DND-41 (cell line): ENCODE results near the gene FCAR.

ENCODE experiments used
- ATAC-seq: fragments of 200-7000 bp; cut with Tn5 transposase; 3 replicates; pipeline ENCODE4 v1.9.1; 2021; ENCODE audit warnings: low read depth; ENCODE audit not compliant: insufficient read depth
- DNase-seq: peaks from one replicate; pipeline ENCODE4 v3.0.0-alpha.2; 2020
- H2AFZ ChIP-seq: 2 replicates; pipeline ENCODE4 v1.6.0; 2012; ENCODE audit warnings: low read depth, low read length
- H3K27ac ChIP-seq: 2 replicates; pipeline ENCODE4 v1.5.1; 2012; ENCODE audit warnings: low read length, inconsistent platforms
- H3K27me3 ChIP-seq: fragments of 200-600 bp; sonication (generic); 2 replicates; pipeline ENCODE4 v1.6.0; 2012; ENCODE audit warnings: low read length, mild to moderate bottlenecking, inconsistent platforms; ENCODE audit not compliant: insufficient read depth, poor library complexity
- H3K36me3 ChIP-seq: 2 replicates; pipeline ENCODE4 v1.5.1; 2012; ENCODE audit warnings: low read length, inconsistent platforms; ENCODE audit not compliant: insufficient read depth
- H3K4me1 ChIP-seq: 2 replicates; pipeline ENCODE4 v1.5.1; 2012; ENCODE audit warnings: mild to moderate bottlenecking, low read length; ENCODE audit not compliant: insufficient read depth
- H3K4me2 ChIP-seq: 2 replicates; pipeline ENCODE4 v1.6.0; 2012; ENCODE audit warnings: mild to moderate bottlenecking, moderate library complexity, low read length, inconsistent platforms; ENCODE audit not compliant: insufficient read depth
- H3K4me3 ChIP-seq, 2 experiments: fragments of 200-600 bp in 1 of 2; shearing (Covaris generic) in 1 of 2; 2 replicates each; pipeline ENCODE4 v1.5.1; 2012 to 2016; ENCODE audit warnings: inconsistent platforms in 2 of 2, low read length in 2 of 2, mild to moderate bottlenecking in 2 of 2, low read depth in 1 of 2, moderate library complexity in 1 of 2
- H3K79me2 ChIP-seq: 2 replicates; pipeline ENCODE4 v1.6.0; 2012; ENCODE audit warnings: low read length, inconsistent platforms; ENCODE audit not compliant: insufficient read depth
- H3K9ac ChIP-seq: 2 replicates; pipeline ENCODE4 v1.6.0; 2012; ENCODE audit warnings: low read depth, mild to moderate bottlenecking, inconsistent platforms, low read length, moderate library complexity
- H3K9me3 ChIP-seq: 2 replicates; pipeline ENCODE4 v1.5.1; 2012; ENCODE audit warnings: low read length, moderate library complexity, mild to moderate bottlenecking, inconsistent platforms; ENCODE audit not compliant: insufficient read depth, severe bottlenecking
- H4K20me1 ChIP-seq: 2 replicates; pipeline ENCODE4 v1.6.0; 2012; ENCODE audit warnings: low read length; ENCODE audit not compliant: insufficient read depth
- CTCF ChIP-seq: IDR thresholded peaks from 2 replicates; pipeline ENCODE4 v1.5.1; 2012; ENCODE audit warnings: borderline replicate concordance, low read length, moderate library complexity, mild to moderate bottlenecking; ENCODE audit not compliant: poor library complexity, severe bottlenecking; ENCODE audit errors: extremely low read depth
- EZH2 ChIP-seq: IDR thresholded peaks from 3 replicates; pipeline ENCODE4 v1.6.1; 2012; ENCODE audit warnings: borderline replicate concordance, low read depth, mild to moderate bottlenecking, moderate library complexity, low read length, inconsistent platforms; ENCODE audit not compliant: severe bottlenecking

The FCAR gene

GRCh38 chr19:54871696-54872095 is 2.3 kb upstream of the FCAR start:
- ATAC-seq: no peak

GRCh38 chr19:54875506-54875905 is 1.5 kb downstream of the FCAR start:
- Histone ChIP-seq H3K4me3 (no peak overlapping the region), H3K79me2 (no peaks in the 10 kb centered on the region), H3K4me2 (no peak overlapping the region), H3K36me3 (no peaks in the 10 kb centered on the region), H3K27me3 (no peaks in the 10 kb centered on the region), H4K20me1 (no peaks in the 10 kb centered on the region), H3K4me1 (no peaks in the 10 kb centered on the region), H3K27ac (no peak overlapping the region), H2AFZ (no peak overlapping the region), H3K9ac (no peak overlapping the region), H3K9me3 (no peaks in the 10 kb centered on the region)
- ATAC-seq (no peak), DNase-seq (no peak)
- TF ChIP-seq EZH2 (no peak), CTCF (no peak)

More at GRCh38 chr19:54871696-54872095, 2.3 kb upstream of the FCAR start:
- Histone ChIP-seq H3K79me2 (no peaks in the 10 kb centered on the region), H3K9ac (no peak overlapping the region), H3K9me3 (no peaks in the 10 kb centered on the region), H4K20me1 (no peaks in the 10 kb centered on the region), H3K27ac (no peak overlapping the region), H2AFZ (no peak overlapping the region), H3K36me3 (no peaks in the 10 kb centered on the region), H3K27me3 (no peaks in the 10 kb centered on the region), H3K4me2 (no peak overlapping the region), H3K4me3 (no peak overlapping the region), H3K4me1 (no peaks in the 10 kb centered on the region)
- TF ChIP-seq CTCF (no peak), EZH2 (no peak)
- no peak for DNase-seq

GRCh38 chr19:54877471-54877870 is 3.4 kb downstream of the FCAR start:
- no peak overlapping the region for H3K4me3 ChIP-seq
- no peak overlapping the region for H3K27ac ChIP-seq
- no peaks in the 10 kb centered on the region for H4K20me1 ChIP-seq
- no peaks in the 10 kb centered on the region for H3K36me3 ChIP-seq
- H3K9me3 ChIP-seq: no peaks in the 10 kb centered on the region
- H2AFZ ChIP-seq: no peak overlapping the region
- H3K27me3 ChIP-seq: no peaks in the 10 kb centered on the region
- no peak overlapping the region for H3K9ac ChIP-seq
- H3K79me2 ChIP-seq: no peaks in the 10 kb centered on the region
- TF ChIP-seq EZH2 (no peak), CTCF (no peak)
- H3K4me2 ChIP-seq: no peak overlapping the region
- ATAC-seq (no peak), DNase-seq (no peak)
- no peaks in the 10 kb centered on the region for H3K4me1 ChIP-seq

GRCh38 chr19:54881884-54882283 is 7.8 kb downstream of the FCAR start:
- no peak for TF ChIP-seq EZH2
- TF ChIP-seq CTCF: no peak

More at GRCh38 chr19:54881884-54882283, 7.8 kb downstream of the FCAR start:
- Histone ChIP-seq H3K9me3 (no peaks in the 10 kb centered on the region), H3K9ac (no peak overlapping the region), H3K4me2 (no peak overlapping the region), H3K79me2 (no peaks in the 10 kb centered on the region), H2AFZ (no peak overlapping the region), H3K4me1 (no peaks in the 10 kb centered on the region), H4K20me1 (no peaks in the 10 kb centered on the region), H3K36me3 (no peaks in the 10 kb centered on the region), H3K27ac (no peak overlapping the region), H3K4me3 (no peak overlapping the region), H3K27me3 (no peaks in the 10 kb centered on the region)
- no peak for DNase-seq
- ATAC-seq: no peak
